GM19099 (cell line): Measurements from ENCODE around the gene RHBDD1.

Source experiments
- POLR2A ChIP-seq: IDR thresholded peaks from 3 replicates; pipeline ENCODE4 v1.6.1; 2011; ENCODE audit warnings: low read depth; ENCODE audit not compliant: insufficient read length; ENCODE audit errors: extremely low read depth

Gene RHBDD1

DNA sequence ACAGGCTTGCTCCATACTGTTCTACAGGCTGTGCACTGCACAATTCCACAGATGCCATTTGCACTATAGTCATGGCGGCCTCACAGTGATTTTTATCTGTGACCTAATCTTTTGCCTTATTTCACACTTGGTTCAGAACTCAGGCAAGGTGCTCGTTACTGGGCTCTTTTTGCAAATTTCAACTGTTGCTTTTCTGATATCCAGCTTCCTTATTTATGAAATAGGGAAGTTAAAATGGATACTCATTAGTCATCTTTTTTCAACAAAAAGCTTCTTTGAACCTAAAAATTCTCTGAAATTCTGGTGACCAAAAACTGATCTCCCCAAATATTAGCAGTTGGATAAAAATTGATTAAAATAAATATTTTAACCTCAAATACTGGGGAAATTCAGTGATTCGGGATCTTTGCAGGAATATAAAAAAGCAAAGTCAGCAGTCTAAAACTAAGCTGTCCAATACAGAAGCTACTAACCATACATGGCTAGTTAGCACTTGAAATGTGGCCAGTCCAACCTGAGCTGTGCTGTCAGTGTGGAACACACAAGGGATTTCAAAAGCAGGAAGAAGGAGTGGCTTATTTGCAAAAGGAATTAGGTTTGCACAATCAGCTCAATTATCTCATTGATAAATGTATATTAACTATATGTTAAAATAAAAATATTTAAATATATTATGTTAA lies 193.7 kb downstream of the RHBDD1 start:
- no peak for TF ChIP-seq POLR2A

DNA sequence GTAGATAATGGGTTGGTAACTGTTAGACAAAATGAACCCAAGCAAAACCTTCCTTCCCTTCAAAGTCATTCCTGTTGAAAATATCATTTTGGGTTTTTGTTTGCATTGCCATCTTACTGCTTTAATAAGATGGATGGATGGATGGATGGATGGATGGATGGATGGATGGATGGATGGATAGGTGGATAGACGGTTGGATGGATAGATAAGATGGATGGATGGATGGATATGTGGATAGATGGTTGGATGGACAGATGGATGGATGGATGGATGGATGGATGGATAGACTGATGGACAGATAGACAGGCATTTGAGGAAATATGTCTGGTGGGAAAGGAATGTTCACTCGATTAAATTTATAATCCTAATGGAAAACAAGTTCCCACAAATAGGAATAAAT lies 194.9 kb downstream of the RHBDD1 start:
- no peak for TF ChIP-seq POLR2A

DNA sequence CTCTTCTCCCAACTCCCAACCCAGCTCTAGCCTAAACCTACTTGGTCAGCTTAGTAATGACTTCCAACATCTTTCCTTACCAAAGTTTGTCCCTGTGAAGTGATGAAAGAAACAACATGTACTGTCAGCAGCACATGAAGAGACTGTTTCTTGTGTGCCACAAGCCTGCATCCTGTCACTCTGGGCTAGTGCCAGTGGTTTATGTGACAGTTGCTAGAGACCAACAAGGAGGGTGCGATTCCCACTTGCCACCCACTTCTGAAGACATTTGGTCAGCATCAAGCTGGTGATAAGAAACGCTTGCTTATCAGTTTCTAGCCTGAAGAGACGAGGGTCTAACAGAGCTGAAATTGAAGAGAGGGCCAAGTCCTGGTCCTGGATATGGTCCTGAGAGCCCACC lies 195.5 kb downstream of the RHBDD1 start:
- TF ChIP-seq POLR2A, result no peak

DNA sequence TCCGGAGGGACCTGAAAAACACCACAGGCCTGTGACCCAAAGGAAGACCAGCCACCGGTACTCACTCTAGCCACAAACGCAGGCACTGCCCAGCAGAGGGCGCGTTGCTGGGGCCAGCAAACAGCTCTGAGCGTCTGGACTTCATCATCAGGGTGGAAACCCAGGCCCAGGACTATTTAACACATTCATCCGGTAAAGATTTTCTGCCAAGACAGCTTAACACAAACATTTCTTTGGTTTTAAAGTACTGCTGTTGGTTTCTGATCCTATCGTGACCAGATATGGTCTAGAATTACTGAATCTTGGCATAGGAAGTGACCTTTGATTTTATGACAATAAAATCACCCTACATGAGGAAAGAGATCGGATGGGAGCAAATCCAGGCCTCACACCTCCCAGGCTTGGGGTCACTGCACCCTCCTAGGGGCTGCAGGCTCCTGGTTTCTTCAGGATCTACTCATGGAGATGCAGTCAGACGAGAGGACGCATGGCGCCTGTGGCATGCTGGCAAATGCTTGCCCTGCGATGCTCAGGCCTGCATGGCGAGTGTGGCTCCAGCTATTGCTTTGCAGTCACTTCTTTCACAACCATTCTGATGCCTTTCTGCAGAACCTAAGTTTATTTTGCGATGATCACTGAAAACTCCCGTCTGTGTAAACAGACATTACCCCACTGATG lies 197.8 kb downstream of the RHBDD1 start:
- TF ChIP-seq POLR2A, result no peak

DNA sequence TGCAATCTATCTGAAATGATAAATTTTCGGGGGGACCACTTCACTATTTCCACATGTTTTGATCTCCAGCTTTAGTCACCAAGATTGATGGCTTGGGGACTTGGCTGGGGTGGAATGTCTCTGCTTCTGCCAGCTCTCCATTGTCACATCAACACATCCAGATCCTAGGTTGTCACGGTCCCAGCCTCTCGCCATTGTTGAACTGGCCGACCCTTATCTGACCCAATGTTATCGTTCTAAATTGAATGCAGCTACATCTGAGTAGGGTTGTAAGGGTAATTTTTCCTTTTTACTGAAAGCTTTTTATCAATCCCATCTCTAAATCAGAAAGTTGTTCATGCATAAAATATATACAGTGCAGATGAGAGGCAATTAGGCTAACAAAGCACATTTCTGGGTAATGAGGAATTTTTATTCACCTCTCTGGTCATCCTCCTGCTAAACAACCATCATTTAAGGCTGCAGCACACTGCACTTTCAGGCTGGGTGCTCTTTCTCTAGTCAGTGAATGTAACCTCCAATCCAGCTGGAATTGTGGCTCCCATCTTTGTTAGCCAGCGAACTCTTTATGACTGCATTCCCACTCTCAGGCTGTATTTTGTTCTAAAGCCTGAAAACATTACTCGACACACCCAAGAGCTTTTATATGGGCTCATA lies 200.0 kb downstream of the RHBDD1 start:
- TF ChIP-seq POLR2A, result no peak

DNA sequence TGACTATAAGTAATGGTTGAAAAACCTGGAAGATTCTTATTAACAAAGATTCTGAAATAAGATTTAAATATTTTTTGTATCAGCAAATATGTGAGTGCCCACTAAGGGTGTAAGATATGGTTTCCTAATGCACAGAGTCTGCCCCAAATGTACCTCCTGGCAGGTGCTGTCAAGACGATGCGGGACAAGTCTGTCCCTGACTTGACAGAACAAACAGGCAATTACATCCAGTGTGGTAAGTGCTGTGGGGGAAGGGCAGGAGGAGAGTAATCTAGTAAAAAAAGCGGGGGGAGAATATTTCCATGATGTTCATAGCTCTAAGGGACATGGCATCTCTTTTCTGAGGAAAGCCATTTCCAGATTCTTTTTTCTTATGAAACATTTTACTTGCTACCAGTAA lies 200.7 kb downstream of the RHBDD1 start:
- no peak for TF ChIP-seq POLR2A

DNA sequence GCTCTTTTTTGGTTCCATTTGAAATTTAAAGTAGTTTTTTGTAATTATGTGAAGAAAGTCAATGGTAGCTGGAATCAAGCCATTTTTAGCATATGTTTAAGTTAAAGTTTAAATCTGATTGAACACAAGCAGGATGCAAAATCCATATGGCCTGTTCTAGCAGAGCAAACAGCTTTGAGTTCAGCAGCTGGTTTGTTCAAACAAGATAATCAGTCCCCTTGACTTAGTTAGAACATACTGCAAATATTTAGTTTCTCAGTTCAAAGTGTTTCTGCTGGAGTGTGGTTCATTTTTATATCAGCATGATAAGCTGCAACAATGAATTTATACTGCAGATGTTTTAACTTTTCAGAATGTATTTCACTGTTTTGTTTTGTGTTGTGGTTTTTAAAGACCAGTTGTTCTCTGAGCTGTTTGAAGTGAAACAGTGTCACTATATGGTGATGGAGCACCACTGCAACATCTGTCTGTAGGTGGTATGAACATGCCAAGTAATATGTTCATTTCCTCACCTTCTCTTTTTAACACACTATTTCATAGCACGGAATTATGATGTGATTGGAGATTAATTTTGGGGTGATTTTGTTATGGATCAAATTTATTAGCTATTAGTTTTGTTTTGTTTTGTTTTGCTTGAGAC lies 202.8 kb downstream of the RHBDD1 start:
- TF ChIP-seq POLR2A, result no peak

DNA sequence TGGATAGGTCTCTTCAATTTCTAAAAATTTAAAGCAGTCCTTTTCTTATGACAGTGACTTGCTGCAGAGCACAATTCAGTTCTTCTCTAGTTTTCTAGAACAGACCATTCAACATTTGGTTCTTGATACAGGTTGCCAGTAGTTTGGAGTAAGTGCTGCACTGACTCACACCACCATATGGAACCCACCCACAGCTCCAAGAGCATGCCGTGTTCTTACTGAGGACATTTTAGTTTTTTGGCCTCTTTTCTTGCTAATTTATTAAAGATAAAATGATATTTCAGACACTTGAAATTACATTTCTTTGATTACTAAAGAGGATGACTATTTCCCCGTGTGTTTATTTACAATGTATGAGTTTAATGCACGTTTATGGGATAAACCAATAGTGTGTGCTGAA lies 208.1 kb downstream of the RHBDD1 start:
- TF ChIP-seq POLR2A, result no peak
